Measurements from ENCODE around the gene MLN.

GRCh38 chr6:33757113-33757512 is 46.7 kb downstream of the MLN start:
- no peak for TF ChIP-seq POLR2A (IDR thresholded peaks at IDR 0.05)
- no peak for TF ChIP-seq CTCF (IDR thresholded peaks at IDR 0.05)

All from uterus (tissue), 2 donors.